Ramos (cell line): Measurements from ENCODE around the gene HARS1.
"Not testable (repeated sequence)": the region's sequence is repeated elsewhere in the genome, so short reads cannot be mapped to it uniquely, and the experiment has no call there.

Experiments
- in situ Hi-C: fragments of 300-500 bp; cut with MboI; formaldehyde crosslinking; loops from one replicate; pipeline ENCODE4 v1.14.3; 2022; ENCODE audit warnings: low sequenced_read_pairs; ENCODE audit not compliant: unreplicated experiment

HARS1 gene

DNA sequence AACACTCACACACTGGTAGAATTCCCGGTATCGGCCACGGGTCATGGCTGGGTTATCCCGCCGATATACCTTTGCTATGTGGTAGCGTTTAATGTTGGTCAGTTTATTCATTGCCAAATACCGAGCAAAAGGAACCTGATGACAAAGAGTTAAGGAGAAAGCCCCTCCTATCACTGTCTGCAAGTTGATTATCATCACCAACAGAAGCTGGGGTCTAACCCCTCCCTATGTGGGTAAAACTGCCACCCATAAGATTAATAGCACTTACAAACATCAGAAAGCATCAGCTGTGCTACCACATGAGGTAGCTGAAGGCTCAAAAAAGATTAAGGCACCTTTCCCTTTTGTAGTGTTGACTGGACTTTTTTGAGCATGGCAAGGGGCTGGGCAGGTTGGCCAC is 12.2 kb downstream of the HARS1 start:
- in situ Hi-C loops = no loop called here

DNA sequence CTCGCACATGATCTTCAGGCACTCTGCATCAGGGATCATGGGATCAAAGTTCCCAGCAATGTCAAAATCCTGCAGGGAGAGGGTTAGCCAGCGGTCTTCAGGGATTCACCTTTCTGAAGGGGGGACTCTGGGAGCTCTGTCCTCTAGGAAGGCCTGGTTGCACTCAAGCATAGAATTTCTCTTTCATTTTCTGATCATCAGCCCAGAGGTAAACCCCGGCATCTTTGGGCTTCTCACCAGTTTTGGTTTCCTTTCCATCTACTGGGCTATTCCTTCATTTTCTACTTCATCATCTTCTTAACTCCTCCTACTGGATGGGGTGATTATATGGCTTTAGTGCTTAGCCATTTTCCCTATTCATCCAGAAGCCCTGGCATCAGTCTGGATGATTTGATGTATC is 13.2 kb downstream of the HARS1 start:
- in situ Hi-C loops = no loop called here

DNA sequence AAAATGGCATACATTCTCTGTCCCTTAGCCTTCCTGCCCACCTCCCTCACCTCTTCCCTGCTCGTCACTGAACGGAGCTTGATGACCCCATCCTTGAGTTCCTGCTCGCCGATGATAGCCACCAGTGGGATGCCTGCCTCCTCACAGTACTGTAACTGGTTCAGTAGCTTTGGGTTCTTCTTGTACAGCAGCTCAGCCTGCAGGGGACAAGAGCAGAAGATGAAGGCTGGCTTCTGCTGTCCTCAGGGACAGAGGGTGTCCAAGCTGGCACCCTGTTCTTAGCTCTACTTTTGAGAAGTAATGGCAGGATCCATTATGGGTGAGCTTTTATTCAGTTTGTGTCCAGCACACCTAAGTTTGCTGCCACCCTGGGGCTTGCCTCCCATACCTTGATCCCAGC is 16.5 kb downstream of the HARS1 start:
- in situ Hi-C loops = no loop called here

DNA sequence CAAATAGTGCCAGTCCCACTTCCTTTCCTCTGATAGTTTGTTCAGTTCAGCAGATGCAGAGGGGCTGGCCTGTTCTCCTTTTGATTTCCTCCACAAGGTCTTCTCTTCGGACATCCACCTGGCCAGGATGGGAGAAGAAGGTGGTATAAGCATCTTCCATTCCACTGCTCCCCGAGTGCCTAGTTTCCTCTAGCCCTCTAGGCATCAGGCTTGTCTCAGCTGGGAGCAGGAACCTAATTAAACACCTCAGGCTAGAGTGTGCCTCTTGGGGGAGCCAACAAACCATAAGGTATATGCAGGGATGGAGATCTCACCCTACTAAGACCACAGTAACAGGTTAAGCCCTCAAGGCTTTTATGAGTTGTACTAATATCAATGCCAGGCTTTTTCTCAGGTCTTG is 17.0 kb downstream of the HARS1 start:
- in situ Hi-C loops = no loop called here

DNA sequence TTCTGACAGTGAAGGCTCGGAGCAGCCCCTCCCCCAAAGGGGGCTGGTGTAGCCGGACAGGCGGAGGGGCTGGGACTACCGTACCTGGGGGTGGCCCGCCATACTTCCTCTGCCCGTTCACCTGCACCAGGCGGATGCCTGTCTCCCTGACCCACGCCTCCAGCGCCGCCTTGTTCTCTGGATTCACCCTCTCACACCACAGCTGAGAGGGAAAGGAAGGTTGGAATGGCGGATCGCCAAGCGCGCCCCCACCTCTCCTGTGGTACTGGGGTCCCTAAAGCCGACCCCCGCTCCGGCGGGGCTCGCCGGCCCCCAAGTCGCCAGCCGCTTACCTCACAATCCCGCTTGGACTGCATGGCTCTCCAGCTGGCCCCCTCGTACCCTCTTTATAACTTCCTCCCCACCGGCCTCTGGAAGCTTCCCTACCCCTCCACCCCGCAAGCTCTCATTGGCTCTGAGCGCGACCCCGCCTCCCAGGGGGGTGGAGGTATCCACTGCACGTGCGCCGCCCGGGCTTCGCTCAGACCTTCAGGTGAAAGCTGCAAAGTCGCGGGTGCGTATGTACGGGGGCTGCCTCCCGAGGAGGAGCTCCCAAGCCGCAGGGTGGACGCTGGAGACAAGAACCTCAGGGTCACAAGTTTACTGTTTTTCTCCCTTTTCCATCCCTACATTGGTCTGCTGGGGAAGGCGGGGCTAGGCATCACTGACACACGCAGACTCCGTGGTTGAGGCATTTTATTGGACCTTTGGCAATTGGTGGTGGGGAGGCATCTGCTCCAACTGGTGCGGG is 17.8 kb downstream of the HARS1 start, which contains the start of gene DND1:
DND1 (minus strand) TSS at position 390 of the 790 bp plus-strand sequence; CDS start at position 356, 34 bp downstream.
- in situ Hi-C loops = no loop called here

DNA sequence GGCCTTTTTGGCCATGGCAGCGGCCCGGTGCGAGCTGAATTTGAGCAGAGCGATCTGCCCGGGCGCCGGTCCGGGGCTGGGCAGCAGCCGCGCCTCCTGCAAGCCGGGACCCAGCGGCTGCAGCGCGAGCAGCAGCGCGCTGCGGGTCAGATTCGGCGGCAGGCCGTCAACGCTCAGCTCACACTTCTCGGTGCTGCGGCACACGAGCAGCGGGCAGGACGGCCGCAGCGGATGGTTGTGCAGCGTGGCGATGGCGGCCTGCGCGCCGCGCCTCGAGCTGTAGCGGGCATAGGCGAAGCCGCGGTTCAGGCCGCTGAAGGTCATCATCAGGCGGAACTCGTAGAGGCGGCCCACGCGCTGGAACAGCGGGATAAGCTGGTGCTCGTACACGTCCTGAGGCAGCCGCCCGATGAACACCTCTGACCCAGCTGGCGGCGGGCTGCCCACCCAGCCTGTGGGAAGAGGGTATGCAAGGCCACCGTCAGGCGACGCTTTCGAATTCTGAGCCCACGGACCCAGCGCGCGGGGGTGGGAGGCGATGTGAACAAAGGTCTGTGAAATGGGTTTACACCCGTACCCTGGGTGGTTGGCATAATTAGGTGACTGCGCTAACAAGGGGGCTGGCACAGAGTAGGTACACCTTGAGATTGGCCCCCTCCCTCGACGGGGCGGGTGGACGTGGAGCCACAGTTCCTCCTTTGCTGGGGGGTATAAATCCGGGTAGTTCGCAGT is 18.5 kb downstream of the HARS1 start:
- in situ Hi-C loops = no loop called here

DNA sequence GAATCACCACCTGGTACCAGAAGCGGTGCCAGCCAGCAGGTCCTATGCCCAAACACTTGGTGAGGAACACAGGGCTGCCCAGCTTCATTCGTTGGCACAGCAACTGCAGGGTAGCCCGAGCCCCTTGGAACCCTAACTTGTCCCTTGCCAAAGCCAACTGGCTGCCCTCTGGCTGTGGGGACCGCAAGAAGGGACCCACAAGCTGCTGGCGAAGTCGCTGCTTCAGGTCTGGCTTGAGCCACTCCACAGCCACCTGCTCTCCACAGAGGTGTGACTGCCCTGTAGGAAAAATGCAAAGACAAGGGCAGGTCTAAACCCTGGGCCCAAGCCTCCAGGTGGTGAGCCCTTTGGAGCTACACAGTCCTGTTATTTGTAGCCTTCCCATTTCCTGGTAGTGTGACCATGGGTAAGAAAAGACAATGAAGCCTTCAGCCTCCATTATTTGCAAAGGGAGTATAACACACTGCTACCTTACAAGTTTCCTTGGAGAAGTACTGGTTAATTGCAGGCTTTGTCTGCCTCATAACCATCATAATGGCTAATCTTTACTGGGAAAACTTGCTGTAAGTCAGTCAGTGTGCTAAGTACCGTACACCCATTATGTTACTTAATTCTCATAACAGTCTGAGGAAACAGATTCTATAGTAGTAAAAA is 19.6 kb downstream of the HARS1 start:
- in situ Hi-C loops = no loop called here

DNA sequence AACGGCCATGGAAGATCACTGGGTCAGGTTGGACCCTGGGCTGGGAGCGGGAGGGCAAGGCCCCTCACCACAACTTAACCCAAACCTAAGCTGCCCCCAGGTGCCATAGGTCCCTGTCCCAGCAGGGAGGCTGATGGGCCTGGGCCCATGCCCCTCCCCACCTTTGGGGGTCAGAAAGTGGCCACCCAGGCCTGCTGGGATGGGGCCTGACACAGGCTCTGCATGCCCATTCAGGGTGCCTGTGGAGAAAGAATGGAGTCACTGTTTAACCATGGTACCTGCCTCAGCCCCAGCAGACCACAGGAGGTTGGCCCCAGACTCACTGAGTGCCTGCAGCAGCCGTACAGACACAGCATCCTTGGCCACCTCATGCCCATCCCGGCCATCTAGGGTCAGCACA is 20.1 kb downstream of the HARS1 start:
- in situ Hi-C loops = not testable (repeated sequence)

DNA sequence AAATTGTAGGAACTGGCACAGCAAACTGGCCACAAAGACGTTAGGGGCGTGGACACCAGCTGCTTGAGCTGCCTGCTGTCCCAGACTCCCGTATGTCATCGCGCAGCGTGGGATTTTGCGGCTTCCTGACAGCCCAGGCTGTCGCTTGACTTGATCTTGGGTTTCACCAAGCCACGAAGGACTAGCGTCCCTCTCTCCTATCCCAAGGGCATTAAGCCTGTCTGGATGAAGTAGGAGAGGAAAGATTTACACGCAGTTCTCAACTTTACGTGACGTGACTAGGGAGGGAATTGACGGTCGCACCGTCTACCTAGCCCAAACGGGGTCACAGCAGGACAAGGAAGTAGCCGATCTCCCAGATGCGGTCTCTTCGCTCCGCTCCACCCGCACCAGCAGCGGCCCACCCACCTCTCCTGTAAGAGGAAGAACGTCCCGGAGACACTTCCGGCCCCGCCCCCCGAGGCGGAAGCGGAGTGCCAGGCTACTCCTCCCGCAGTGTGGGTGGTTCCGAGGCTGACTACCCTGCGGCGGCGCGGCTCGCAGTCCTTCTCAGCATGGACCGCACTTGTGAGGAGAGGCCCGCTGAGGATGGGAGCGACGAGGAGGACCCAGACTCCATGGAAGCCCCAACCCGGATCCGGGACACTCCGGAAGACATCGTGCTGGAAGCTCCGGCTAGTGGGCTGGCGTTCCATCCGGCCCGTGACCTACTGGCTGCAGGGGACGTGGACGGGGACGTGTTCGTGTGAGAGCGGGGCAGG is 26.6 kb downstream of the HARS1 start, which contains the start of gene WDR55:
WDR55 (plus strand) TSS at position 546 of the 761 bp plus-strand sequence; CDS start at position 555, 9 bp downstream.
- in situ Hi-C loops = no loop called here

DNA sequence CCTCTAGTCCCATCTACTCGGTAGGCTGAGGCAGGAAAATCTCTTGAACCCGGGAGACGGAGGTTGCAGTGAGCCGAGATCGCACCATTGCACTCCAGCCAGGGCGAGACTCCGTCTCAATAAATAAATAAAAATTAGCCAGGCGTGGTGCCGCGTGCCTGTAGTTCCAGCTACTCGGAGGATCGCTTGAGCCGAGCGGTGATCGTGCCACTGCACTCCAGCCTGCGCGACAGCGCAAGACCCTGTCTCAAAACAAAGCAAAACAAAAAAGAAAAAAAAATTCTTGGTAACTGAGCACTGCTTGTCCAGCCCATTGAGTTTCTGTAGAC is 27.2 kb downstream of the HARS1 start:
- in situ Hi-C loops = no loop called here

DNA sequence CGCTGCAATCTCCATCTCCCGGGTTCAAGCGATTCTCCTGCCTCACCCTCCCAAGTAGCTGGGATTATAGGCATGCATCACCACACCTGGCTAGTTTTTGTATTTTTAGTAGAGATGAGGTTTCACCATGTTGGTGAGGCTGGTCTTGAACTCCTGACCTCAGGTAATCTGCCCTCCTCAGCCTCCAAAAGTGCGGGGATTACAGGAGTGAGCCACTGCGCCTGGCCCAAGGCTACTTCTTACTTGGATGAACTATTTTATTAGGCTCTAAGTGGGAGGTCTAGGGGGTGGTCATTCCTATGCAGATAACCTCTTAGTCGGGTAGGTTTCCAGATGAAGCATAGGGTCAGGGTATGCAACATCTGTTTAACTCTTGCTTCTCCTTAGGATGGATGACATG is 30.8 kb downstream of the HARS1 start:
- in situ Hi-C loops = not testable (repeated sequence)

DNA sequence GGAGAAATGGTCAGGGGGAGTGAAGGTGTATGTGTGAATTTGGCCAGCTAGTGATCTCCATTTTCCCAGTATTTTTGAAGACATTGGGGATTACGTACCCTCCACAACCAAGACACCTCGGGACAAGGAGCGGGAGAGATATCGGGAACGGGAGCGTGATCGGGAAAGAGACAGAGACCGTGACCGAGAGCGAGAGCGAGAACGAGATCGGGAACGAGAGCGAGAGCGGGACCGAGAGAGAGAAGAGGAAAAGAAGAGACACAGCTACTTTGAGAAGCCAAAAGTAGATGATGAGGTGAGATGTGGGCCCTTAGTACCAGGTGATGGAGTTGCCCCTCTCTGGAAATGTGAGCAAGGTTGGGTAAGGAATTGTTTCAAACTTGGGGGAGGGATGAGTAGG is 32.3 kb downstream of the HARS1 start:
- in situ Hi-C loops = no loop called here

DNA sequence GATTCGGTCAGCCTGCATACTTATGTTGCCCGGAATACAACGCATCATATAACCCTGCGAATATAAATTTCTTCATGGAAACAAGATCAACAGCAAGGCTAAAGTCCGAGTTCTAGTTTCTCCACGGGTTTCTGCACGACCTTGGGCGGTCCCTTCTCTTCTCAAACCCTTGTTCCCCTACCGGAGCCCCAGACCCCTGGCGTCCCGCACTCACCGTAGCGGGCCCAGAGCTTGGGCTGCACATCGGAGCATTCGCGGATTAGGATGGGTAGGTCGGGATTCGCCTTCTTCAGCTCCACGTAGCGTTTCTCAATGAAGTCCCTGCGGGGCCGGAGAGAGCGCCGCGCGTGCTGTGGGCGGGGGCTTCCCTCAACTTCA is 44.1 kb downstream of the HARS1 start:
- in situ Hi-C loops = no loop called here

DNA sequence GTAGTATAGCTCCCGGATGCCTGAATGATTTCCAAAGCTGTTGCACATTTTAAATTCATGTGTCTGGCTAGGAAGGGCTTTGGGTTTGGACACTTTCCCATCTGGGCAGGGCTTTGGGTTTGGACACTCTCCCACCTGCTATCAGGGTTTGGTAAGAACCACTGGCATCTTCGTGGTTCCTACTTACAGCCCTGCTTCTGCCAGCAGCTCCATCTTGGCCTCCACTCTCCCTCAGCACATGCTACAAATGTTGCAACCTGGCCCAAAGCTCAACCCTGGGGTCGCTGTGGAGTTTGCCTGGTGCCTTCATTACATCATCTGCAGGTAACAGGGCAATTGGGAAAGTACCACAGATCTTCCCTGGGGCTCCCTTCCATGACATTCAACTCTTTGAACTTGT is 48.5 kb downstream of the HARS1 start:
- in situ Hi-C loops = no loop called here

DNA sequence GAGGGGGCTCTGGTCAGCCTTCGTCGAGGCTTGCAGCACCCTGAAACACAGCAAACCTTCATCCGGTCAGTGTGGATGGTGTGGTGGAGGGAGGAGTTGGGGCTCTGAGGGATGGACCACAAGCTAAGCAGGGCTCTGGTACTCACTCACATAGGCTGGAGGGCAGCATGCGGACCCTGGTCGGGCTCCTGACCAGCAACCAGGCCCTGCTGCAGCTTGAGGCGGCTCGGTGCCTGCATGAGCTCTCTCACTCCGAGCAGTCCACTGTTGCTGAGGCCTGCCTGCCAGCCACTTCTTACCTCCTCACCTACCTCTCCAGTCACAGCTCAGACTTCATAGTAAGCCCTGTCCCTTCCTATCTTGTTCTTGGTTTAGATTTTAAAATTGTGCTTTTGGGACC is 49.5 kb downstream of the HARS1 start:
- in situ Hi-C loops = no loop called here

DNA sequence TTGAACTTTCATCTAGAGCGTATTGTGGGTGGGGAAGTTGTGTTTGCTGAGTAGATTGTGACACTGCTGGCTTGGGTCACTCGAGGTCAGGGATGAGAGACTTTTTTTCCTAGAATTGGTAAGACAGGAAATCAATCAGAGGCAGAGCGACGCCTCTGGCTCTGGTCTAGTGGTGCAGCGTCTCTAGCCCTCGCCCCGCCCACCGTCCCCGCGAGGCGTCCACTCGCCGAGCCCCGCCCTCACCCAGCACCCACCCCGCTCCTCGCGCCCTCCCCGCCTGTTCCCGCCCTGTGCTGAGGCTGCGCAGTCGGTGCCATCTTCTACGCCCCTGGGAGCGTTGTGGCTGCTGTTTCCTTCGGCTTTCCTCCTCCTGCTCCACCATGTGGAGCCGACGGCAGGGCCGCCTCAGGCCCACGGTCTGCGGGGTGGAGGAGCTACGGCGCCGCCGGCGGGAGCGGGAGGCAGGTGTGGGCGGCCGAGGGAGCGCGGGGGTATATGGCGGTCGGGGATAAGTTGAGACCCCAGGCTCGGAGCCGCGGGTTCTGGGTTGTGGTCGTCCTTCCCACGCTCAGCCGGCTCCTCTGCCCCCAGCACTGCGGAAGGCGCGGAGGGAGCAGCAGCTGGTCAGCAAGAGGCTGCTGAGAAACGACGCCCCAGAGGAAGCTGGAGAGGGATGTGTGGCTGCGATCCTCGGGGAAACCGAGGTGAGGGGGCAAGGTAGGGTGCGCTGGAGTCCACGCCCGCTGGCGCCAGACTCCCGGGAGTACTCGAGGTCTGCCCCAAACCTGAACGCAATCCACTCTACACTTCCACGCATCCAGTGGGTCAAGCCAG is 51.8 kb downstream of the HARS1 start, which contains the start of gene TMCO6:
TMCO6 (plus strand) TSS at position 304 of the 834 bp plus-strand sequence; CDS start at position 381, 77 bp downstream.
- in situ Hi-C loops = loop anchor here (10.0 kb wide), 1 partner anchor 275 kb away; the partner anchor contains the start of gene SLC4A9

DNA sequence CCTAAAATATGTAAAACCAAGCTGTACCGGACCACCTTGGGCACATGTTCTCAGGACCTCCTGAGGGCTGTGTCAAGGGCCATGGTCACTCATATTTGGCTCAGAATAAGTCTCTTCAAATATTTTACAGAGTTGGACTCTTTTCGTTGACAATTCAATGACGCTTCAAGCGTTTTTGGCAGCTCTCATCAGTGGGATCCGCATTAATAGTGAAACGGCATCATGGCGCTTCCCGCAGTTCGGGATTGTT is 52.3 kb downstream of the HARS1 start:
- in situ Hi-C loops = loop anchor here (10.0 kb wide), 1 partner anchor 274 kb away; the partner anchor contains the start of gene SLC4A9

DNA sequence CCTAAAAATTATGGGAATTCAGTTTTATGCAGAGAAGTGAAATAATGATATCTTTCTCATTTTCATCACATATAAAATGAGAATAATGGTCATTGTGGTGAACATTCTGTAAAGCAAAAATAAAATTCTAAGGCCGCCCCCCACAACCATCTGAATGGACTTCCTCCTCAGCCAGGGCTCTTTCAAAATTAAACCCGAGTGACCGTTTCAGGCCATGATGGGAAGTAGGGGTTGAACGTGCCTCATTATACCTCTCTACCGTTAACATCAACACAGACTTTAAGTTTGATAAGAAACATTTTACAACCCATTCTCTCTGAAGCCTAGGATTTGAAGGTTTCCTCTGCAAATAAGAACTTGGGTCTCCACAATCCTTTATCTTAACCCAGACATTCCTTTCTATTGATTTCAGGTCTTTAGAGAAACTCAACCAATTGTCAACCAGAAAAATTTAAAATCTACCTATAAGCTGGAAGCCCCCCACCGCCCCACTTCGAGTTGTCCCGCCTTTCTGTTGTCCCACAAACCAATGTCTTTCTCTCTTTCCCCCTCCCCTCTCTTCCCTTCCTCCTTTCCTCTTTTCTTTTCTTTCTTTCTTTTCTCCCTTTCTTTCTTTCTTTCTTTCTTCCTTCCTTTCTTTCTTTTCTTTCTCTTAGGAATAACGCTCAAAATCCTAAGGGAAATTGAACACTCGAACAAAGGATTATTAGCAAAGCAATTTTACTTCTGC is 53.6 kb downstream of the HARS1 start:
- in situ Hi-C loops = loop anchor here (10.0 kb wide), 1 partner anchor 273 kb away; the partner anchor contains the start of gene SLC4A9
